H1 (cell line): Measurements from ENCODE around the gene TRNP1. TPM values are rescaled to one million over a fixed set of nuclear protein-coding genes. Genes with fewer than 3 reads are reported as not detected.

Experiments
- CTCF ChIA-PET: fragments of 300-600 bp; sonication (Branson Sonifier 250); formaldehyde crosslinking; loops from one replicate; lab custom pipeline; 2021; ENCODE audit not compliant: partially characterized antibody; lab: Charles Lee
- POLR2A ChIA-PET: fragments of 300-600 bp; sonication (Branson Sonifier 250); formaldehyde crosslinking; loops from one replicate; lab custom pipeline; 2021; ENCODE audit warnings: inconsistent platforms; ENCODE audit not compliant: partially characterized antibody; lab: Charles Lee
- DNase-seq, 2 experiments: peaks; one replicate each; pipeline versions ENCODE4 v3.0.0 to v3.0.0-alpha.2; 2010 to 2022; ENCODE audit warnings: low spot score in 2 of 2, low read depth in 1 of 2, mixed read lengths in 1 of 2
- FAIRE-seq: peaks from 2 replicates; lab custom pipeline; 2011; peaks lifted over from hg19 to GRCh38; lab: Jason Lieb, UNC
- H2AFZ ChIP-seq: 2 replicates; pipeline ENCODE4 v1.8.1; 2012; ENCODE audit warnings: low read length, inconsistent platforms
- H2AK5ac ChIP-seq: 2 replicates; pipeline ENCODE4 v1.6.1; 2013; ENCODE audit warnings: low read depth, low read length
- H2BK120ac ChIP-seq: replicated peaks from 2 replicates; pipeline ENCODE3; 2013; ENCODE audit warnings: low read depth, low read length, inconsistent platforms
- H2BK12ac ChIP-seq: 2 replicates; pipeline ENCODE4 v1.6.1; 2013; ENCODE audit warnings: low read depth, low read length
- H2BK15ac ChIP-seq: 2 replicates; pipeline ENCODE4 v1.6.1; 2013; ENCODE audit warnings: low read length
- H2BK20ac ChIP-seq: 2 replicates; pipeline ENCODE4 v1.6.1; 2013; ENCODE audit warnings: low read length
- H2BK5ac ChIP-seq: 2 replicates; pipeline ENCODE4 v1.6.1; 2013; ENCODE audit warnings: low read depth, low read length
- H3K14ac ChIP-seq: 2 replicates; pipeline ENCODE4 v1.6.1; 2013; ENCODE audit warnings: inconsistent platforms; ENCODE audit not compliant: insufficient read length
- H3K18ac ChIP-seq: 2 replicates; pipeline ENCODE4 v1.6.1; 2013; ENCODE audit warnings: low read length; ENCODE audit errors: extremely low read depth
- H3K23ac ChIP-seq: 2 replicates; pipeline ENCODE4 v1.6.1; 2013; ENCODE audit warnings: inconsistent platforms; ENCODE audit not compliant: insufficient read length
- H3K23me2 ChIP-seq: 2 replicates; pipeline ENCODE4 v1.6.1; 2013; ENCODE audit warnings: low read depth, low read length
- H3K27ac ChIP-seq: 2 replicates; pipeline ENCODE4 v1.6.1; 2011; ENCODE audit warnings: low read depth, low read length, inconsistent platforms
- H3K27me3 ChIP-seq, 4 experiments: replicated peaks in 1 of 4; 1 replicate in 1 of 4; 2 replicates in 3 of 4; pipeline versions ENCODE4 v1.6.1 to v1.8.1; 2011 to 2013; ENCODE audit warnings: low read length in 3 of 4, mild to moderate bottlenecking in 3 of 4, inconsistent platforms in 2 of 4, mixed read lengths in 2 of 4, moderate library complexity in 1 of 4; ENCODE audit not compliant: control insufficient read depth in 3 of 4, insufficient read depth in 3 of 4; ENCODE audit errors: extremely low read depth in 1 of 4
- H3K36me3 ChIP-seq, 4 experiments: 2 replicates each; pipeline versions ENCODE4 v1.6.1 to v1.8.1; 2011 to 2013; ENCODE audit warnings: mild to moderate bottlenecking in 4 of 4, low read length in 3 of 4, moderate library complexity in 2 of 4, control low read depth in 1 of 4, inconsistent platforms in 1 of 4; ENCODE audit not compliant: insufficient read depth in 4 of 4, control insufficient read depth in 2 of 4
- H3K4ac ChIP-seq: replicated peaks from 2 replicates; pipeline ENCODE3; 2013; ENCODE audit warnings: low read length, low read depth, mixed read lengths, inconsistent platforms; ENCODE audit not compliant: insufficient read length
- H3K4me1 ChIP-seq, 4 experiments: replicated peaks in 1 of 4; 1 replicate in 1 of 4; 2 replicates in 3 of 4; pipeline versions ENCODE4 v1.6.1 to v1.8.1; 2011 to 2013; ENCODE audit warnings: low read length in 3 of 4, inconsistent platforms in 2 of 4, mixed read lengths in 1 of 4; ENCODE audit not compliant: insufficient read depth in 4 of 4, control insufficient read depth in 3 of 4
- H3K4me2 ChIP-seq, 2 experiments: 2 replicates each; pipeline versions ENCODE4 v1.6.1 to v1.8.1; 2011 to 2013; ENCODE audit warnings: low read depth in 2 of 2, low read length in 2 of 2, control low read depth in 1 of 2, inconsistent platforms in 1 of 2, mild to moderate bottlenecking in 1 of 2; ENCODE audit not compliant: insufficient read depth in 1 of 2
- H3K4me3 ChIP-seq, 4 experiments: fragments of 200-600, 300-600 bp in 1 of 4; sonication (generic), shearing (Covaris generic), sonication (Bioruptor Twin) in 1 of 4; 2 replicates each; pipeline versions ENCODE4 v1.5.1 to v1.8.1; 2011 to 2016; ENCODE audit warnings: low read length in 4 of 4, low read depth in 3 of 4, control low read depth in 2 of 4, inconsistent platforms in 2 of 4, mild to moderate bottlenecking in 2 of 4, mixed read lengths in 1 of 4, moderate library complexity in 1 of 4; ENCODE audit not compliant: insufficient read depth in 2 of 4; ENCODE audit errors: extremely low read depth in 1 of 4
- H3K56ac ChIP-seq: replicated peaks from 2 replicates; pipeline ENCODE3; 2013; ENCODE audit warnings: low read depth, mild to moderate bottlenecking, mixed read lengths, low read length, inconsistent platforms; ENCODE audit not compliant: insufficient read length
- H3K79me1 ChIP-seq: 2 replicates; pipeline ENCODE4 v1.6.1; 2013; ENCODE audit warnings: low read depth, low read length, control low read depth
- H3K79me2 ChIP-seq, 2 experiments: 2 replicates each; pipeline versions ENCODE4 v1.6.1 to v1.8.1; 2012 to 2013; ENCODE audit warnings: low read length in 2 of 2, mild to moderate bottlenecking in 2 of 2, inconsistent platforms in 1 of 2; ENCODE audit not compliant: insufficient read depth in 2 of 2, control insufficient read depth in 1 of 2
- H3K9ac ChIP-seq, 4 experiments: replicated peaks in 1 of 4; 1 replicate in 1 of 4; 2 replicates in 3 of 4; pipeline versions ENCODE4 v1.6.1 to v1.8.1; 2011 to 2013; ENCODE audit warnings: low read depth in 3 of 4, low read length in 3 of 4, control low read depth in 2 of 4, mild to moderate bottlenecking in 2 of 4, moderate library complexity in 2 of 4, inconsistent platforms in 1 of 4; ENCODE audit errors: extremely low read depth in 1 of 4
- H3K9me3 ChIP-seq, 2 experiments: 2 replicates each; pipeline versions ENCODE4 v1.6.1 to v1.8.1; 2012 to 2013; ENCODE audit warnings: mild to moderate bottlenecking in 2 of 2, moderate library complexity in 2 of 2, control low read depth in 1 of 2, inconsistent platforms in 1 of 2, low read depth in 1 of 2, low read length in 1 of 2, mixed read lengths in 1 of 2; ENCODE audit not compliant: insufficient read depth in 2 of 2
- H4K20me1 ChIP-seq, 2 experiments: replicated peaks in 1 of 2; 2 replicates each; pipeline versions ENCODE3 to v1.8.1; 2011 to 2013; ENCODE audit warnings: inconsistent platforms in 2 of 2, low read length in 2 of 2, mild to moderate bottlenecking in 1 of 2; ENCODE audit not compliant: insufficient read depth in 2 of 2, control insufficient read depth in 1 of 2
- H4K5ac ChIP-seq: 2 replicates; pipeline ENCODE4 v1.6.1; 2013; ENCODE audit warnings: low read length, low read depth, mixed read lengths, inconsistent platforms; ENCODE audit not compliant: insufficient read length
- H4K8ac ChIP-seq: 2 replicates; pipeline ENCODE4 v1.8.0; 2013; ENCODE audit warnings: mild to moderate bottlenecking, moderate library complexity, low read length, inconsistent platforms; ENCODE audit not compliant: insufficient read depth; ENCODE audit errors: extremely low read depth
- H4K91ac ChIP-seq: replicated peaks from 2 replicates; pipeline ENCODE3; 2013; ENCODE audit warnings: low read length, mixed read lengths, inconsistent platforms; ENCODE audit not compliant: insufficient read length
- CBX5 ChIP-seq: fragments of 300-800, 300-1000 bp; sonication (generic); IDR thresholded peaks from 2 replicates; pipeline ENCODE4 v1.7.1; 2016; ENCODE audit warnings: antibody characterized with exemption, low read length, low read depth
- WGBS, 2 experiments: shearing (Covaris generic) in 1 of 2; methylation state at CpG; one replicate each; pipeline versions ENCODE4 v1.1.6 to v1.1.7; 2013 to 2015; ENCODE audit warnings: low lambda C conversion rate in 2 of 2, mixed read lengths in 2 of 2, inconsistent platforms in 1 of 2, low coverage in 1 of 2, missing lambda C conversion rate in 1 of 2; ENCODE audit not compliant: insufficient replicate concordance in 2 of 2, insufficient coverage in 1 of 2, insufficient read length in 1 of 2; ENCODE audit errors: extremely low coverage in 1 of 2, missing lambda C conversion rate in 1 of 2; 5-methylcytosine and 5-hydroxymethylcytosine counted together
- polyA plus RNA-seq, 7 experiments: library from polyadenylated mRNA; depleted of rRNA in 3 of 7; stranded (reverse) in 5 of 7; unstranded in 2 of 7; fragments of >200 nt in 5 of 7; fragments of 200-250 nt in 2 of 7; gene quantifications; 1 replicate in 5 of 7; 2 replicates in 1 of 7; 4 replicates in 1 of 7; pipeline versions ENCODE4 v1.2.1 to v1.2.3, GENCODE V29; 2011 to 2013; ENCODE audit warnings: missing spikeins in 2 of 7, mixed read lengths in 2 of 7
- total RNA-seq: library from RNA; stranded (reverse); fragmentation: NEBNext Ultra II Directional; extraction: Animal tissue kit (Norgen Biotek cat#: 25700); gene quantifications from 2 replicates; pipeline ENCODE4 v1.2.1, GENCODE V29; 2021

Gene TRNP1
- total and polyA plus RNA-seq, 2 of the 8 experiments (the other 6 are each of a cell fraction or from before 2014, with no cell fraction given) = 51.7 to 102 TPM

GRCh38 chr1:27025718-27026117 lies 32.2 kb downstream of the TRNP1 start:
- no peak overlapping the region for H3K4me2 ChIP-seq
- H2BK12ac ChIP-seq = no peak overlapping the region
- H4K5ac ChIP-seq = no peak overlapping the region
- H2BK15ac ChIP-seq = no peak overlapping the region
- H3K4me1 ChIP-seq = peaks cover 4 to 14% (median 11%) of the 10 kb centered on the region in 4 experiments
- WGBS, 2 experiments = 93% methylated on average over 2 of the region's 4 CpGs; no CpG with 5 or more reads in 1 of the 2 experiments
- H3K36me3 ChIP-seq = no peaks in the 10 kb centered on the region
- H3K79me1 ChIP-seq = no peaks in the 10 kb centered on the region
- ChIA-PET POLR2A (interaction anchor here (58.9 kb wide), 1 partner anchor 25 kb away, joined by 1829 read pairs; the partner anchor contains the start of genes TENT5B and TRNP1), CTCF (interaction anchor here (0.6 to 2.6 kb wide), 6 partner anchors 10 to 59 kb away, joined by 3 to 14 read pairs (median 4); no protein-coding TSS in a partner anchor)
- H2BK5ac ChIP-seq = no peak overlapping the region
- no peak overlapping the region for H3K18ac ChIP-seq
- no peak overlapping the region for H4K91ac ChIP-seq
- no peak overlapping the region for H3K9ac ChIP-seq
- H4K20me1 ChIP-seq = no peaks in the 10 kb centered on the region
- no peak overlapping the region for H3K14ac ChIP-seq
- H4K8ac ChIP-seq = no peak overlapping the region
- no peaks in the 10 kb centered on the region for H3K9me3 ChIP-seq
- no peak overlapping the region for H2BK120ac ChIP-seq
- no peak for FAIRE-seq
- H3K27me3 ChIP-seq = no peaks in the 10 kb centered on the region
- H2AFZ ChIP-seq = no peak overlapping the region
- H3K4me3 ChIP-seq = no peak overlapping the region
- no peak overlapping the region for H3K23ac ChIP-seq
- no peak overlapping the region for H2BK20ac ChIP-seq
- H3K79me2 ChIP-seq = no peaks in the 10 kb centered on the region
- DNase-seq = no peak
- no peak overlapping the region for H3K4ac ChIP-seq
- H3K27ac ChIP-seq = no peak overlapping the region
- no peak overlapping the region for H2AK5ac ChIP-seq
- no peak overlapping the region for H3K56ac ChIP-seq
- no peaks in the 10 kb centered on the region for H3K23me2 ChIP-seq
- no peak for TF ChIP-seq CBX5
